ENCODE data around the gene RAMACL.

RAMACL gene

GRCh38 chr6:166618251-166618650 is 31.8 kb upstream of the RAMACL start:
- Histone ChIP-seq H3K4me3 (ENCODE audit: insufficient read depth, low read depth, low read length) (no peak overlapping the region), H3K36me3 (ENCODE audit: control insufficient read depth, insufficient read depth, low read length) (no peaks in the 10 kb centered on the region), H3K9me3 (ENCODE audit: control insufficient read depth, low read length) (no peaks in the 10 kb centered on the region), H3K4me1 (ENCODE audit: control insufficient read depth, insufficient read depth, low read length) (no peaks in the 10 kb centered on the region), H3K27me3 (ENCODE audit: control insufficient read depth, insufficient read depth, low read length, poor library complexity, severe bottlenecking) (no peaks in the 10 kb centered on the region), H3K27ac (ENCODE audit: insufficient read depth, low read depth, low read length, poor library complexity, severe bottlenecking) (no peak overlapping the region)
- WGBS, 2 experiments: 95 to 96% methylated on average over 4 of the region's 4 CpGs

GRCh38 chr6:166617359-166617758 is 30.9 kb upstream of the RAMACL start:
- Histone ChIP-seq H3K4me3 (ENCODE audit: insufficient read depth, low read depth, low read length) (no peak overlapping the region), H3K4me1 (ENCODE audit: control insufficient read depth, insufficient read depth, low read length) (no peaks in the 10 kb centered on the region), H3K27ac (ENCODE audit: insufficient read depth, low read depth, low read length, poor library complexity, severe bottlenecking) (no peak overlapping the region), H3K27me3 (ENCODE audit: control insufficient read depth, insufficient read depth, low read length, poor library complexity, severe bottlenecking) (no peaks in the 10 kb centered on the region), H3K36me3 (ENCODE audit: control insufficient read depth, insufficient read depth, low read length) (no peaks in the 10 kb centered on the region), H3K9me3 (ENCODE audit: control insufficient read depth, low read length) (no peaks in the 10 kb centered on the region)
- WGBS, 2 experiments: 92 to 93% methylated on average over 6 to 7 of the region's 7 CpGs

GRCh38 chr6:166616261-166617238 is 30.1 kb upstream of the RAMACL start:
- H3K4me1 ChIP-seq (ENCODE audit: control insufficient read depth, insufficient read depth, low read length): no peaks in the 10 kb centered on the region
- no peaks in the 10 kb centered on the region for H3K27me3 ChIP-seq (ENCODE audit: control insufficient read depth, insufficient read depth, low read length, poor library complexity, severe bottlenecking)

GRCh38 chr6:166615059-166615770 is 28.7 kb upstream of the RAMACL start:
- Histone ChIP-seq H3K36me3 (ENCODE audit: control insufficient read depth, insufficient read depth, low read length) (no peaks in the 10 kb centered on the region), H3K4me1 (ENCODE audit: control insufficient read depth, insufficient read depth, low read length) (no peaks in the 10 kb centered on the region), H3K9me3 (ENCODE audit: control insufficient read depth, low read length) (no peaks in the 10 kb centered on the region), H3K27ac (ENCODE audit: insufficient read depth, low read depth, low read length, poor library complexity, severe bottlenecking) (no peak overlapping the region), H3K27me3 (ENCODE audit: control insufficient read depth, insufficient read depth, low read length, poor library complexity, severe bottlenecking) (no peaks in the 10 kb centered on the region), H3K4me3 (ENCODE audit: insufficient read depth, low read depth, low read length) (no peak overlapping the region)
- WGBS, 2 experiments: 93 to 96% methylated on average over 21 of the region's 21 CpGs

More at GRCh38 chr6:166616261-166617238, 30.1 kb upstream of the RAMACL start:
- Histone ChIP-seq H3K36me3 (ENCODE audit: control insufficient read depth, insufficient read depth, low read length) (no peaks in the 10 kb centered on the region), H3K9me3 (ENCODE audit: control insufficient read depth, low read length) (no peaks in the 10 kb centered on the region), H3K4me3 (ENCODE audit: insufficient read depth, low read depth, low read length) (no peak overlapping the region), H3K27ac (ENCODE audit: insufficient read depth, low read depth, low read length, poor library complexity, severe bottlenecking) (no peak overlapping the region)
- WGBS, 2 experiments: 94 to 95% methylated on average over 22 of the region's 22 CpGs

GRCh38 chr6:166614589-166614988 is 28.1 kb upstream of the RAMACL start:
- Histone ChIP-seq H3K9me3 (ENCODE audit: control insufficient read depth, low read length) (no peaks in the 10 kb centered on the region), H3K36me3 (ENCODE audit: control insufficient read depth, insufficient read depth, low read length) (no peaks in the 10 kb centered on the region), H3K27me3 (ENCODE audit: control insufficient read depth, insufficient read depth, low read length, poor library complexity, severe bottlenecking) (no peaks in the 10 kb centered on the region), H3K4me1 (ENCODE audit: control insufficient read depth, insufficient read depth, low read length) (no peaks in the 10 kb centered on the region), H3K27ac (ENCODE audit: insufficient read depth, low read depth, low read length, poor library complexity, severe bottlenecking) (no peak overlapping the region), H3K4me3 (ENCODE audit: insufficient read depth, low read depth, low read length) (no peak overlapping the region)
- WGBS, 2 experiments: 92 to 94% methylated on average over 10 of the region's 10 CpGs

- Histone ChIP-seq H3K27me3 (ENCODE audit: control insufficient read depth, insufficient read depth, low read length, poor library complexity, severe bottlenecking) (no peaks in the 10 kb centered on the region), H3K9me3 (ENCODE audit: control insufficient read depth, low read length) (no peaks in the 10 kb centered on the region), H3K36me3 (ENCODE audit: control insufficient read depth, insufficient read depth, low read length) (no peaks in the 10 kb centered on the region), H3K4me1 (ENCODE audit: control insufficient read depth, insufficient read depth, low read length) (no peaks in the 10 kb centered on the region), H3K27ac (ENCODE audit: insufficient read depth, low read depth, low read length, poor library complexity, severe bottlenecking) (no peak overlapping the region), H3K4me3 (ENCODE audit: insufficient read depth, low read depth, low read length) (no peak overlapping the region)
- WGBS, 2 experiments: 94% methylated on average over 12 of the region's 12 CpGs
Observed at GRCh38 chr6:166614171-166614583, 27.7 kb upstream of the RAMACL start.

- H3K4me1 ChIP-seq (ENCODE audit: control insufficient read depth, insufficient read depth, low read length): no peaks in the 10 kb centered on the region
- WGBS, 2 experiments: 91 to 95% methylated on average over 7 of the region's 7 CpGs
- H3K36me3 ChIP-seq (ENCODE audit: control insufficient read depth, insufficient read depth, low read length): no peaks in the 10 kb centered on the region
- H3K27me3 ChIP-seq (ENCODE audit: control insufficient read depth, insufficient read depth, low read length, poor library complexity, severe bottlenecking): no peaks in the 10 kb centered on the region
- H3K4me3 ChIP-seq (ENCODE audit: insufficient read depth, low read depth, low read length): no peak overlapping the region
- no peak overlapping the region for H3K27ac ChIP-seq (ENCODE audit: insufficient read depth, low read depth, low read length, poor library complexity, severe bottlenecking)
- H3K9me3 ChIP-seq (ENCODE audit: control insufficient read depth, low read length): no peaks in the 10 kb centered on the region
Observed at GRCh38 chr6:166613027-166613426, 26.5 kb upstream of the RAMACL start.

GRCh38 chr6:166612471-166612881 is 26.0 kb upstream of the RAMACL start:
- Histone ChIP-seq H3K27ac (ENCODE audit: insufficient read depth, low read depth, low read length, poor library complexity, severe bottlenecking) (no peak overlapping the region), H3K36me3 (ENCODE audit: control insufficient read depth, insufficient read depth, low read length) (no peaks in the 10 kb centered on the region), H3K27me3 (ENCODE audit: control insufficient read depth, insufficient read depth, low read length, poor library complexity, severe bottlenecking) (no peaks in the 10 kb centered on the region), H3K9me3 (ENCODE audit: control insufficient read depth, low read length) (no peaks in the 10 kb centered on the region), H3K4me1 (ENCODE audit: control insufficient read depth, insufficient read depth, low read length) (no peaks in the 10 kb centered on the region), H3K4me3 (ENCODE audit: insufficient read depth, low read depth, low read length) (no peak overlapping the region)
- WGBS, 2 experiments: 93% methylated on average over 11 of the region's 11 CpGs

GRCh38 chr6:166611631-166612030 is 25.2 kb upstream of the RAMACL start:
- H3K27ac ChIP-seq (ENCODE audit: insufficient read depth, low read depth, low read length, poor library complexity, severe bottlenecking): no peak overlapping the region
- no peaks in the 10 kb centered on the region for H3K9me3 ChIP-seq (ENCODE audit: control insufficient read depth, low read length)
- WGBS, 2 experiments: 85 to 89% methylated on average over 4 of the region's 4 CpGs
- H3K36me3 ChIP-seq (ENCODE audit: control insufficient read depth, insufficient read depth, low read length): no peaks in the 10 kb centered on the region
- H3K4me1 ChIP-seq (ENCODE audit: control insufficient read depth, insufficient read depth, low read length): no peaks in the 10 kb centered on the region
- H3K4me3 ChIP-seq (ENCODE audit: insufficient read depth, low read depth, low read length): no peak overlapping the region
- no peaks in the 10 kb centered on the region for H3K27me3 ChIP-seq (ENCODE audit: control insufficient read depth, insufficient read depth, low read length, poor library complexity, severe bottlenecking)

GRCh38 chr6:166610069-166610468 is 23.6 kb upstream of the RAMACL start:
- H3K4me1 ChIP-seq (ENCODE audit: control insufficient read depth, insufficient read depth, low read length): no peaks in the 10 kb centered on the region
- H3K27me3 ChIP-seq (ENCODE audit: control insufficient read depth, insufficient read depth, low read length, poor library complexity, severe bottlenecking): no peaks in the 10 kb centered on the region
- H3K4me3 ChIP-seq (ENCODE audit: insufficient read depth, low read depth, low read length): no peak overlapping the region
- H3K27ac ChIP-seq (ENCODE audit: insufficient read depth, low read depth, low read length, poor library complexity, severe bottlenecking): no peak overlapping the region
- no peaks in the 10 kb centered on the region for H3K9me3 ChIP-seq (ENCODE audit: control insufficient read depth, low read length)
- no peaks in the 10 kb centered on the region for H3K36me3 ChIP-seq (ENCODE audit: control insufficient read depth, insufficient read depth, low read length)
- 75 to 77% methylated on average over 9 of the region's 9 CpGs for WGBS, 2 experiments

Measured in ectodermal cell (in vitro differentiated cells).